ENCODE data around the gene CPSF4L.

GRCh38 chr17:73265646-73266640 lies 4.3 kb upstream of the CPSF4L start:
- no peak for TF ChIP-seq POLR2A (IDR thresholded peaks at IDR 0.05)
- TF ChIP-seq, protein P1, sequence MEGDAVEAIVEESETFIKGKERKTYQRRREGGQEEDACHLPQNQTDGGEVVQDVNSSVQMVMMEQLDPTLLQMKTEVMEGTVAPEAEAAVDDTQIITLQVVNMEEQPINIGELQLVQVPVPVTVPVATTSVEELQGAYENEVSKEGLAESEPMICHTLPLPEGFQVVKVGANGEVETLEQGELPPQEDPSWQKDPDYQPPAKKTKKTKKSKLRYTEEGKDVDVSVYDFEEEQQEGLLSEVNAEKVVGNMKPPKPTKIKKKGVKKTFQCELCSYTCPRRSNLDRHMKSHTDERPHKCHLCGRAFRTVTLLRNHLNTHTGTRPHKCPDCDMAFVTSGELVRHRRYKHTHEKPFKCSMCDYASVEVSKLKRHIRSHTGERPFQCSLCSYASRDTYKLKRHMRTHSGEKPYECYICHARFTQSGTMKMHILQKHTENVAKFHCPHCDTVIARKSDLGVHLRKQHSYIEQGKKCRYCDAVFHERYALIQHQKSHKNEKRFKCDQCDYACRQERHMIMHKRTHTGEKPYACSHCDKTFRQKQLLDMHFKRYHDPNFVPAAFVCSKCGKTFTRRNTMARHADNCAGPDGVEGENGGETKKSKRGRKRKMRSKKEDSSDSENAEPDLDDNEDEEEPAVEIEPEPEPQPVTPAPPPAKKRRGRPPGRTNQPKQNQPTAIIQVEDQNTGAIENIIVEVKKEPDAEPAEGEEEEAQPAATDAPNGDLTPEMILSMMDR (IDR thresholded peaks at IDR 0.05) = no peak

Data from adrenal gland (tissue), 5 donors.